RPMI8226 (cell line): ENCODE results near the gene EML2.
A peak's percentile ranks its signal among the peaks of the same experiment; 100 is the strongest.
"Not testable (repeated sequence)": the region's sequence is repeated elsewhere in the genome, so short reads cannot be mapped to it uniquely, and the experiment has no call there.

Experiments
- DNase-seq: peaks from one replicate; pipeline ENCODE4 v3.0.0-alpha.2; 2015

Gene EML2

GRCh38 chr19:45638930-45639729 is at the start of gene EML2:
Gene EML2 (minus strand): TSS chr19:45639397. CDS start chr19:45639376, 21 bp downstream.
- DNase-seq = peak; percentile 48

DNA sequence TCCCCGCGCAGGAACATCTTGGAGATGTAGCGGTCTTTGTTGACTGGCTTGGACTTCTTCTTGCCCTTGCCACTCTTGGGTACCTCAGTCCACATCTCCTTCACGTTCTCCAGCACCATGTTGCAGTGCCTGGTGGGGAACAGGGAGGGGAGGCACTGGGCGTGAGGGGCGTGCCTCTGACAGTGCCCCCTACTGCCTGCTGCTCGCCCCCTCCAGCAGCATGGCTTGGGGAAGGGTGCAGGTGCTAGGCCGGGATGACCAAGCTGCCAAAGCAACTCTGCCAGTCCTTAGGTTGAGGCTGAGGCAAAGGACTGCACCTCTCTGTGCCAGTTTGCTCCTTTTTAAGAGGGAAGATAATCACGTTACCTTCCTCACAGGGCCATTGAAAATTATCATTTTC is 48.4 kb upstream of the EML2 start:
- DNase-seq = no peak

DNA sequence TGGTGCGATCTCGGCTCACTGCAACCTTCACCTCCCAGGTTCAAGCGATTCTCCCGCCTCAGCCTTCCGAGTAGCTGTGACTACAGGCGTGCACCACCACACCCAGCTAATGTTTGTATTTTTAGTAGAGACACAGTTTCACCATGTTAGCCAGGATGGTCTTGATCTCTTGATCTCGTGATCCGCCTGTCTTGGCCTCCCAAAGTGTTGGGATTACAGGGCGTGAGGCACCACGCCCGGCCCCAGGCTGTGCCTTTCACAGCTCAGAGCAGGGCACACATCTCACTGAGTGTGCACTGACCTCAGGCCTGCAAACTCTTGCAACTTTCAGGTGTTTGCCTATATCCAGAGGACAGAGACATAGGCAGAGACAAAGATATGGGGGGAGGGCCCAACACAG is 45.8 kb upstream of the EML2 start:
- DNase-seq = not testable (repeated sequence)

GRCh38 chr19:45682908-45683307 is 43.7 kb upstream of the EML2 start:
- no peak for DNase-seq

DNA sequence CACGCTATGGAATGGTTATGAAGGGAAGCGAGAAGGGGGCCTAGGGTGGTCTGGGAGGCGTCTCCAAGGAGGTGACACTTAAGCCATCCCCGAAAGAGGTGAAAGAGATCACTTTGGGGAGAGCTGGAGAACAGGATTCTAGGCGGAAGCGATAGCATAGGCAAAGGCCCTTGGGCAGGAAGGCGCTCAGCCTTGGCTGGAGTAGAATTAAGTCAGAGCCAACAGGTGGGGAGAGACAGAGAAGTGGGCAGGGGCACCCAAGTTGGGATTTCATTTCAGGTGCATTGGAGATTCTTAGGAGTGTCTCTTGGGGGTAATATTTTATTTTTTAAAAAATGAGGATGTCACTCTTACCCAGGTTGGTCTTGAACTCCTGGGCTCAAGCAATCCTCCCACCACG is 42.9 kb upstream of the EML2 start:
- DNase-seq = no peak

- DNase-seq = peak; percentile 84
Measured at GRCh38 chr19:45681391-45682015, 42.3 kb upstream of the EML2 start.

- DNase-seq = no peak
Measured at GRCh38 chr19:45677351-45678230, 38.4 kb upstream of the EML2 start.

GRCh38 chr19:45676851-45677263 is 37.7 kb upstream of the EML2 start:
- DNase-seq = no peak

- DNase-seq = no peak
Measured at GRCh38 chr19:45674946-45675345, 35.7 kb upstream of the EML2 start.

DNA sequence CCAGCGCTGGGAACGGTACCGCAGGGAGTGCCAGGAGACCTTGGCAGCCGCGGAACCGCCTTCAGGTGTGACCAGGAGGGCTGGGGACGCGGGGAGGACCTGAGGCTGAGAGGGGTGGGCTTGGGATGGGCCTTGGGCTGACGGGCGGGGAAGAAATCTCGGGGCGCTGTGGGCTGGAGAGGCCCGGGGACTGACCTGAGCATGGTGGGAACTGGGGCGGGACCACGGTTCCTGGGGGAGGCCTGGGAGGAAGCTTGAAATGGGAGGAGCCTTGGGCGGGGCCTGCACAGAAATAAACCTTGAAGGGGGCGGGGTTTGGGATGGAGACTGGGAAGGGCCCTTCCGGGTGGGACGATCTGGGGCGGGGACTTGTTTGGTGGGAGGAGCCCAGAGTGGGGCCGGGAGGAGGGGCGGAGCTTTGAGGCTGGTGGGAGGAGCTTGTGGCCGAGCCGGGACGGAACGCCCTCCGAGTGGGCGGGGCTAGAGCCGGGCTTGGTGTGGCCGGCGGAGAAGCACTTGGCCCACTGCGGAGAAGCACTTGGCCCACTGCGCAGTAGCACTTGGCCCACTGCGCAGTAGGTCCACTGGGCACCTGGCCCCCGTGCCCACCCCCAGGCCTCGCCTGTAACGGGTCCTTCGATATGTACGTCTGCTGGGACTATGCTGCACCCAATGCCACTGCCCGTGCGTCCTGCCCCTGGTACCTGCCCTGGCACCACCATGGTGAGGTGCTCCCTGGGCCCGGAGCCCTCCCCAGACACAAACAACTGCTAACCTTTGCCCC is 31.7 kb upstream of the EML2 start:
- peak; percentile 47 for DNase-seq

GRCh38 chr19:45668342-45668871 is 29.2 kb upstream of the EML2 start:
- DNase-seq = no peak

DNA sequence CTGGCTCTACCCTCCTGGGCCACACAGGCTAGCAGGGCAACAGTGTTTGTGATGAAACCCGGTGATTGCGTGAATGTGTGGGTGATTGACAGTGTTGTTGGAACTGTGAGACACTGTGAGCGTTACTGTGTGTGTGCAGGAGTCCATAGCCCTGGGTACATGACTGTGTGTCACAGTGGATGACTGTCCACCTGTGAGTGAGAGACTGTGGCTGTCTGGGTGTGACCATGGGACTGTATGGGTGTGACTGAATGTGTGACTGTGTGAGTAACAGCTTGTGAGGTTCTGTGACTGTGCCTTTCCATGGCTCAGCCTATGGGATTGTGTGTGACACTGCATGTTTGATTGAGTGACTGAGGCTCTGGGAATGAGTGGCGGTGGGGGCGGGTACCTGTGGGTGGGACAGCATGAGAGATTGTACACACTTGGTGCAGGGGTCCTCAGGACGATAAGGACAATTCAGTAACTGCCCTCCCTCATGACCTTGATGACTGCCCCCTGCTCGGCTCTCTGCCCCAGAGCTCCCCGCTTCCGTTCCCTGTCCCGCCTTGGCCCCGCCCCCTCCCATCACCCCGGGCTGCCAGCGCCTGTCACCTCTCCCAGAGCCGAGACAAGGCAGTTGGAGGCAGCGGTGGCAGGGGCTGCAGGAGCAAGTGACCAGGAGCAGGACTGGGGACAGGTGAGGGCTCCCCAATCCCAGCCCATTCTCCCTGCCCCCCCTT is 28.6 kb upstream of the EML2 start, which contains the start of gene GIPR:
Gene GIPR, plus strand, starts transcription at position 602 of the 722 bp plus-strand sequence. CDS start 1,300 bp downstream, outside the sequence.
- peak; percentile 65 for DNase-seq

DNA sequence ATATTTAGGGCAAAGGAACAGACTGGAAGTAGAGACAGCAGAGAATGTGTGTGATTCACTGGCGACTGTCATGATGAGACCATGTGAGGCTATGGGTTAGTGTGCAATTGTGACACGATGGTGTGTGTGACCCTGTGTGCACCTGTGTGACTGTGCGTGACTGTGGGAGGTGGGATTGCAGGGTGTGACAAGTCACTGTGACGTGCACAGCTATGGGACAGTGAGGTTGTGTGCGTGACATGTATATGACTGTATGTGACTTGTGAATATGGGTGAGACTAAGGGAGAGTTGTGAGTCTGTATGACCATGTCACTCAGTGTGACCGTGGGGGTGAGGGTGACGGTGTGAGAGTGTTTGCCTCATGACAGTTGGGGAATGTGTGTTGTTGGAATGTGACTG is 25.4 kb upstream of the EML2 start:
- DNase-seq = no peak

DNA sequence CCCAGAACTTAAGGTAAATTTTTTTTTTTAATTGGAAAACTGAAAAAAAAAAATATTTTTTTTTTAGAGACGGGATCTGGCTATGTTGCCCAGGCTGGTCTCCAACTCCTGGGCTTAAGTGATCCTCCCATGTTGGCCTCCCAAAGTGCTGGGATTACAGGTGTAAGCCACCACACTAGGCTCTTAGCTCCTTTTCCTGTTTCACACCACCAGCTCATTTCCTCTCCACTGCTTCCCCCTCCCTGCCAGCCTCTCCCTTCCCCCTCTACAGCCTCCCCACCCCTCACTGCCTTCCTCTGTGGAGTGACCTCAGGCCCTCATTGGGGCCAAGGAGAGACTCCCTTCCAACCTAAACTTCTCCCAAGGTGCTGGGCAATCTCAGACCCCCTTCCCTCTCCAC is 24.6 kb upstream of the EML2 start:
- DNase-seq = no peak

DNA sequence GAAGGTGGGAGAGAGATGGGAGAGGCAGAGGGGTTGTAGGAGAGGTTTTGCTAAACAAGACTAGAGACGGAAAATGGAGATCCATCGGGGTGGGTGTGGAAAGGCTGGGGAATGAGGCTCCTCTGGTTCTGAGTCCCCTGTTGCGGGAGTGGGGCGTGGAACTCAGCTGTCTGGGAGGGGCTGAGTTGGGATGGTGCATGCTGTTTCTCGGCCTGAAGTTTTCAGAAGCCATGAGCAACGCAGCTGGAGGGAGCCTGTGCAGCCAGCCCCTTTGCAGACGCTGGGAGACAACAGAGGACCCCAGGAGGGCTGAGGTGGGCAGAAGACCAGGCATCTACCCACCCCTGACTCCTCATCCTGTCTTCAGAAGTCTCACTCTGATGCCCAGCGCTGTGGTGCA is 21.4 kb upstream of the EML2 start:
- no peak for DNase-seq

GRCh38 chr19:45659096-45659729 is 20.0 kb upstream of the EML2 start:
- DNase-seq = no peak

DNA sequence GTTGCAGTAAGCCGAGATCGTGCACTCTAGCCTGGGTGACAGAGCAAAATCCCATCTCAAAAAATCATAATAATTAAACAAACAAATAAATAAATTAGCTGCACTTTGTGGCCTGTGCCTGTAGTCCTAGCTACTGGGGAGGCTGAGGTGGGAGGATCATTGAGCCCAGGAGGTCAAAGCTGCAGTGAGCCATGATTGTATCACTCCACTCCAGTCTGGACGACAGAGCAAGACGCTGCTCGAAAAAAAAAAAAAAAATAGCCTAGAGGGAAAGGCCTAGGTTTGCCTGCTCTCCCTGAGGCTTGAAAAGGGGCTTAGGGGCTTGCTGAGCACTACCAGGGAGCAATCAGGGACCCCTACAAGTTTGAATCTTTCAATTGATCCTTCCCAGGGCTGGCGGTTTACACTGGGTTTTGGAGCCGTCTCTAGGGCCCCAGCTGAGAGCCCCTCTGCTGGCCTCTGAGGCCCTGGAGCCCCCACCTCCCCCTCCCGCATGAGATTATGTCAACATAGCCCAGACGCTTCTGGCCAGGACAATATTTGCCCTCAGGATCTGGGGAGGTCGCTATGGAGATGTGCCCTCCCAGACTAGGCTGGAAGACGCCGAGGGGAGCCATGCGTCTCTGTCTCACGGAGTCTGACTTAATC is 18.4 kb upstream of the EML2 start:
- no peak for DNase-seq

- DNase-seq = no peak
Measured at GRCh38 chr19:45655073-45655472, 15.9 kb upstream of the EML2 start.

DNA sequence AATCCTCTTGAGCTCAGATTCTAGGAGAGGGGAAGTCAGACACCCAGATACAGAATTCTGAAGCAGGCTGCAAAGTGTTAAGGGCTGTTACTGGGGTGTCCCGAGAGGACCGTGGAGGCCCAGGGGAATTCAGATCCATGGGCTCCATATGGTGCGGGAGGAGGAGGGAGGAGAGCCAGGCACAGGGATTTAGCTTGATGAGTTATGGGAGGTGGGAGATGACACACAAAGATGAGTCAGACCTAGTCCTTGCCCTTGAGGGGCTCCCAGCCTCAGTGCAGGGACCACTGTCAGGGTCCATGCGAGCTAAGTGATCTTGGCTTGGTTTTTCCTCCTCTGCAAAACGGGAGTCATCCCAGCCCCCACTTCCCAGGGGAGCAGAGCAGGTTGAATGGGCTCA is 14.4 kb upstream of the EML2 start:
- no peak for DNase-seq

DNA sequence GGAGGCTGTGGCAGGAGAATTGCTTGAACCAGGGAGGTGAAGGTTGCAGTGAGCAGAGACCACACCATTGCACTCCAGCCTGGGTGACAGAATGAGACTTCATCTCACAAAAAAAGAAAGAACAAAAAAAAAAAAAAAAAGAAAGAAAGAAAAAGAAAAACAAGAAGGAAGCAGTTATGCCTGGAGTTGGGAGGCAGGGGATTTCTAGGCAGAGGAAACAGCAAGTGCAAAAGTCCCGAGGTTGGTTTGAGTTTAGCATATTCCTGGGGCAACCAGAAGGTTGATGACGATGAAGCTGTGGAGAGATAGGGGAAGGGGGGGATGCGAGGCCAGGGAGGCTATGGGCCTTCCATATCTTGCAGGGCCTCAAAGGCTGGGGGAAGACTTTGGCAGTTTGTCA is 11.5 kb upstream of the EML2 start:
- DNase-seq = no peak

DNA sequence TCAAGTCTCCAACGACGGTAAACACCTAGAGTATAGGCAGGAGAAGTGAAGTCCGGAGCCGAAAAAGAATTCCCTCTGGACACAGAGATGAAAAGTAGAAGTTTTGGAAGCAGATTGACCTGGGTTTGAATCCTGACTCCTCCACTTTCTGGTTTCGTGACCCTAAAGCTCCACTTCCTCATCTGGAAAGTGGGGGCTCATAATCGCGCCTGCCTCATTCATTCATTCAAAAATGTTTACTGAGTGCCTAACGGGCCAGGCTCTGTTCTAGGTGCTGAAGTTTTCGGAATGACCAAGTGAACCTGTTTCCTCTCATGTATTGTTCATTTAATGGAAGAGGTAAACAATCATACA is 7.1 kb upstream of the EML2 start:
- no peak for DNase-seq
